NCI-H748 (cell line): ENCODE results near the gene PPM1M.

Source experiments
- DNase-seq: peaks from one replicate; lab custom pipeline; 2025; ENCODE audit not compliant: unreplicated experiment; lab: John Stamatoyannopoulos, UW

PPM1M gene

DNA sequence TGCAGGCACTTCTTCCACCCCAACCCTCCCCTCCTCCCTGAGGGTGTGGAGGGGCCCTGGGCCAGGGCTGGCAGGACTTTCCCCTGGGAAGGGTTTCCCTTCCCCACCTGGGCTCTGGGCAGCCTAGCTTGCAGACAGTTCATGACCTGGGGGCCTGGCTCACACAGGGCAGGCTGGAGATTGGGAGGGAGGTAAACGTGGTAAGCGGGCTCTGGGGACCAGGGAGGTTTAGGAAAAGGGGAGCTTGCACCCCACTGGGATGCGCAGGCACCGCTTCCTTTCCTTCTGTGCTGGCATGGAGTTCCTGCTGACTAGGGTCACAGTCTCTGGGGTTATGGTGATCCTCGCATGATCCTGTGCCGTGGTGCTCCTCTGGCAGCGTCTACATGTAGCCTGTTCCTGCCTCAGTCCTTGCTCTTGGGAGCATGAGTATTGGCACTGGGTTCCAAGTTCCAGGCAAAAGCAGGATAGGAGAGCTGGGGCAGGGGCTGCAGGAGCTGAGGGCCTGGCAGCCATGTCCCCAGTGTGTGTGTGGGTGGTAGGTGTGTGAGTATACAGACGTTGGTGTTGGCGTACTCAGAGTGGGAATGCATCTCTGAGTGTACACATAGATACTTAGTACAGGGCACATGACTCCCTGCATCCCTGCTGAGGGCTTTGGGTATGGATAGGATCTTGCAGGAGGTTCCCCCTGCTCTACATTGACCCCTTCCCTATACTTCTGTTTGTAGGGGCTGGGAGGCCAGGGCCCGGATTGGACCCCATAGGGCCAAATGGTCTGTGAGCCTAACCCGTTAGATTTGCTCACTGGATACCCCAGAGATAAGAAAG, 49.0 kb downstream of the PPM1M start:
- DNase-seq = no peak

DNA sequence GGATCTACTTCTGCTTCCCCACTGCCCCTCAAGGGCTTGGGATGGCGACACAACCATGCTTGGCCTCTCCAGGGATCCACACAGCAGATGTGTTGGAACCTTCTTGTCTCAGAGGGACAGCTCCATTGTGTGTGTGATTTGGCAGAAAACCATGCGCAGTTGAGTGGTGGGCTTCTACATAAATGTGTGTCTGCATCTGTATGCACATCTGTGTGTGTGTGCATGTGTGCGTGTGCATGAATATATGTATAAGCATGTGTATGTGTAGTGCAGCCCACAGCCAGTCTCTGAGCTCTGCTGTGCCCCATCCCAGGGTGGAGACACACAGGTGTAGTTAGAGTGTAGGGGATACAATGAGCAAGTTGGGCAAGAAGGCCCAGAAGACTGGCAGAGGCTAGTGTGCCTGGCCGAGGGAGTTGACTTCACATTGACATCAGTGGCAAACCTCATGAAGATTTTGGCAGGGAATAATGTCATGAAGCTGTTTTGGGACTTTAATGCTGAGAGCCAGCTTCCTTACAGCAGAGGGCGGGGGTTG, 50.2 kb downstream of the PPM1M start:
- no peak for DNase-seq

DNA sequence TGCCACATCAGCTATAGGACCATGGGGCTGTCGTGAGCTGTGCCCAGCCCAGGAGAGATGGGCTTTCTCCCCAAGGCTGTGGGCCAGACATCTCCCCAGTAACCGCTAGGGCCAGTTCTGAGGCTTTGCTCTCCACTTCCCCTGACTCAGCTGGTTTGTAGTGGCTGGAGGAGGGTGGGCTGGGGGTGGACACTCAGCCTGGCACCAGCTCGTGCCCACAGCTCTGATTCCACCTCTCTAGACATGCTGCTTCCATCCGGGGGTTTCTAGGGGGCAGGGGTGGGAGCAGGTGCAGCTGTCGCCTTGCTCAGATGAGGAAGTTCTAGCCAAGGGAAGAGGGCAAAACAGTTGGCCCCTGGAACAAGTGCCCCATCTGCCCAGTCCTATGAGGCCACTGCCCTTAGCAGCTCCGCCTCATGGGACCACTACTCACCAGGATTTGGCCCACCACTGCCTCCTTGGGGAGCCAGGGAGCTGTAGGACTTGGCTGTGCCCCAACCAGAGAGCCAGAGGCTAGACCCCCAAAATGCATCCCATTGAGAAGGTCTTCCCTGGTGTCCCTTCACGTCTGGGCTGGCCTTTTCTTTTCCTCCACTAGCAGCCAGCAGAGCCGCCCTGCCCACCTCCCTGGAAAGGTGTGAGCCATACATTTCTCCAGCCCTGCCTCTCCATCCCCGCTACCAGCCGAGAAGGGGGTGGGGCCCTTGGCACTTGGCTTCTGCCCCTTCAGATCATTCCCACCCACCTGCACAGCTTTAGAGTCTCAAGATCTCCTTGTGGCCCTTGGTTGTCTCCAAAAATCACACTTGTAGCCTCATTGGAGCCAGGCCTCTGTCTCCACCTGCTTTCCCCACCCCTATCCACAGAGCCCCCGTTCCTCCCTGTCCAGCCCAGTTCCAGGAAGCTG, 51.9 kb downstream of the PPM1M start:
- no peak for DNase-seq

DNA sequence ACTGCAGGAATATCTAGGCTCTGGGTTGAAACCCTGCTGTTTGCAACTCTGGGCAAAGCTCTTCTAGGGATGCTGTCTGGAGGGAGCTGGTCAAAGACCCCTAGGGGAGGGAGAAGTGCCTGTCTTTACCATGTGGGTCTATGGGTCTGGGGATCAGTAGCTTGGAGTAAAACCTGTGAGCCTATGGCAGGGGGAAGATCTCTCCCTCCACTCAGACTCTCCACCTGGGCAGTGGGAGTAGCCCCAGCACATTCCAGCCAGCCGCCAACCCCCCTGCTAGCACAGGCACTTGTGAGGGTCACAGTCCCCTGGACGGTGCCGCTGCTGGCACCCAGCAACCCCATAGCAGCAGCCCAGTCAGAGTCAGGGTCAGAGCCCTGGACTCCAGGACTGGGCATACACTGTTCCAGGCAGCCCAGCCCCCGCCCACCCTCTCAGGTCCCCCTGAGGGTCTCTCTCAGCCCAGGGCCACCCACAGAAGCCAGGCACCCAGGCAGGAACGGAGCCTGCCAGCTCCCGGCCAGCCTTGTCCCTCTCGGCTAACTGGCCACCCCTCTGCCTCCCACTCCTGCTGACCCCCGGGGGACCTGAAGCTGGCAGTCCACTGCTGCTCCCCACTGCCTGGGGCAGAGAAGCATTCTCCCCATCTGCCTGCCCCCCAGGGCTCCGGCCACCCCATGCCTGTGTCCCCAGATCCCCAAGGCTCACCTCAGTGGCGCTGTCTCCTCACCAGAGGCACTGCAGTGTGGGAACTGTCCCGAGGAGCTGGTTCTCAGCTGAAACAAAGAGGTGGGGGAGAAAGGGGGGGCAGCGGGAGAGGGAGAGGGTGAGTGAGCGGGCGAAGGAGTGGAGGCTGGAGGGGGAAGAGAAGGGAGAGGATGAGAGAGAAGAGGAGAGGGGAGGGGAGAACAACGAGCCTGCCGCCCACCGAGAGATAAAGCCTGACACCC, 52.9 kb downstream of the PPM1M start:
- DNase-seq = no peak

DNA sequence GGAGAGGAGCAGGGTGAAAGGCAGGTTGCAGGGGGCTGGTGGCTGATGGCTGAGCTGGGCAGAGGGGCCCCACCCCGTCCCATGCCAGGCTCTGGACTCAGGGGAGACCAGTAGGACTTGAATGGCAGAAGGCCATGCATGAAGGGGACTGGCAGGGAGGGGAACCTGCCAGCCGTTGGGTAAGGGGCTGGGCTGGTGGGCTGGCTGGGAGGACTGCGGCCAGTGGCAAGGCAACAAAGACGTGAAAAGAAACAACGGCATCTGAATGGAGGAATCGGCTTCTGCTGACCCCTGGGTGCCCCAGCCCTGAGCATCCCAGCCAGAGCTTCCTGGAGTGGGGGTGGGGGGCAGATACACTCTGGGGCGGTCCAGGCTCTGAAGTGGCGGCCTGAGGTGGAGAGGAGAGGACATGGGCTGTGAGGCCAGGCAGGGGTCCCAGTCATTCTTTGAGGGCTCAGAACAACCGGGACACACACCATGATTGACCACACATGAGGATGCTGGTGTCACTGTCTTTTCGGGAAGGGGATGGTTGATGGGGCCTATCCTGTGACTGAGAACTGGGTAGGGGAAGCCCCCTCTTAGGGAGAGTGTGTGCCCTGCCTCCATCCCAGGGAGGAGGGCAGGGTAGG, 53.8 kb downstream of the PPM1M start:
- no peak for DNase-seq
